GM12874 (cell line): Measurements from ENCODE around the gene PRKG1.

ENCODE experiments used
- TF ChIP-seq, protein P1 (sequence below): IDR thresholded peaks from 2 replicates; pipeline ENCODE4 v1.5.1; 2011; ENCODE audit warnings: low read depth, mild to moderate bottlenecking, control low read depth, low read length, moderate library complexity; ENCODE audit not compliant: insufficient read depth

PRKG1 gene

DNA sequence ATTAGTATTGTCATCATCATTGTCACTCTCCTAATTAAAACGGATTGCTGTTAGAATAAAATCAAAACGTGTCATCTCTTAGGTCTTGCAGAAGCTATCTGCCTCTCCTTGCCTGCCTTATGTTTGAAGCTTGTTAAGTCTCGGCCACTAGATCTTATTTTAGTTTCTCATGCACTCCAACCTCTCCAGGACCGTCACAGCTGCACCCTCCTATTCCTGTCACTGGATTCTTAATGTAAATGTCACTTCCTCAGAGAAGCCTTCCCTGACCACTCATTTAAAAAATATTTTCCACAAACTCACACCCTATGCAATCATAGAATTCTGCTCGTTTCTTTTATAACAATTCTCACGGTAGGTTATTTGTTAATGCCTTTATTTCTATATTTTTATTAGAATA, 1135.9 kb downstream of the PRKG1 start:
- TF ChIP-seq, protein P1, sequence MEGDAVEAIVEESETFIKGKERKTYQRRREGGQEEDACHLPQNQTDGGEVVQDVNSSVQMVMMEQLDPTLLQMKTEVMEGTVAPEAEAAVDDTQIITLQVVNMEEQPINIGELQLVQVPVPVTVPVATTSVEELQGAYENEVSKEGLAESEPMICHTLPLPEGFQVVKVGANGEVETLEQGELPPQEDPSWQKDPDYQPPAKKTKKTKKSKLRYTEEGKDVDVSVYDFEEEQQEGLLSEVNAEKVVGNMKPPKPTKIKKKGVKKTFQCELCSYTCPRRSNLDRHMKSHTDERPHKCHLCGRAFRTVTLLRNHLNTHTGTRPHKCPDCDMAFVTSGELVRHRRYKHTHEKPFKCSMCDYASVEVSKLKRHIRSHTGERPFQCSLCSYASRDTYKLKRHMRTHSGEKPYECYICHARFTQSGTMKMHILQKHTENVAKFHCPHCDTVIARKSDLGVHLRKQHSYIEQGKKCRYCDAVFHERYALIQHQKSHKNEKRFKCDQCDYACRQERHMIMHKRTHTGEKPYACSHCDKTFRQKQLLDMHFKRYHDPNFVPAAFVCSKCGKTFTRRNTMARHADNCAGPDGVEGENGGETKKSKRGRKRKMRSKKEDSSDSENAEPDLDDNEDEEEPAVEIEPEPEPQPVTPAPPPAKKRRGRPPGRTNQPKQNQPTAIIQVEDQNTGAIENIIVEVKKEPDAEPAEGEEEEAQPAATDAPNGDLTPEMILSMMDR = no peak

GRCh38 chr10:52212062-52212461, 1137.8 kb downstream of the PRKG1 start:
- TF ChIP-seq, protein P1 = no peak

GRCh38 chr10:52212802-52213201, 1138.5 kb downstream of the PRKG1 start:
- TF ChIP-seq, protein P1 = no peak

DNA sequence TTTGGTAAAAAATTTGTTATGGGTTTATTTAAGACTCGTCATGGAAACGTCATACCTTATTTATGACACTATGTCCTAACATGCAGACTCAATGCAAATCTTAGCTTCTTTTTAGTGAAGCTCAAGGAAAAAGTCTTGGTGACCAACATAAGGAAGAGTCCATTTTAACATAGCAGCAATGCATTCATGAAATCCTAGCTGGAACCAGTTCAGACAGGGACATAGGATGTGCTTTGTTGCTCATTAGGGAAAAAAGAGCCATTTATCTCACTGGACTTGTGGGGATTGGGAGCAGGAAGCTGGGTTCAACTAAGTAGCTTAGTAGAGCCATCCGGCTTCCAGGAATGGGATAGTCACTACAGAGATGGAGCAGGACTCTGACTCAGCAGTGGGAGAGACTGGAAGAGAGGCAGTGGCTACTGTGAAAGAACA, 1139.0 kb downstream of the PRKG1 start:
- TF ChIP-seq, protein P1 = no peak

GRCh38 chr10:52215745-52216361, 1141.6 kb downstream of the PRKG1 start:
- TF ChIP-seq, protein P1 = peak; percentile 56

GRCh38 chr10:52216852-52217251, 1142.6 kb downstream of the PRKG1 start:
- TF ChIP-seq, protein P1 = no peak

DNA sequence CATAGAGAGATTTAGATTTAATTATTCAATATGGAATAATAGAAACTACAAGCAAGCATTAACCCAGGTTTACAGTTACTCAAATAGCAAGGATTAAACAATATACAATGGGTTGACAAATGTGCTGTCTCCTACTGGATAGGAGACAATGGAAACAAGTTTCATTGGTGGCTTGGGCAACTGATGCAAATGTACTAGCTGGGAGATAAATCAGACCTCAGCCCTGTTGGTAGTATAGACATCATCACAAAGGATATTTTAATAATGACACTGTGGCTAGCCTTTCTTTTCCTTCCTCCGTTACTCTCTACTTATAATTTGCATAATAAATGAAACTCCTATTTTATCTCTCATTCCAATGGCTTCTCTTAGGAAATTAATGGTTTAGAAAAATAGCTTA, 1143.2 kb downstream of the PRKG1 start:
- TF ChIP-seq, protein P1 = no peak

GRCh38 chr10:52220947-52221346, 1146.7 kb downstream of the PRKG1 start:
- TF ChIP-seq, protein P1 = no peak
